Prostate gland (tissue), 2 donors: ENCODE measurements around the gene FALEC. TPM values are rescaled to one million over a fixed set of nuclear protein-coding genes. Genes with fewer than 3 reads are reported as not detected.
A peak's percentile ranks its signal among the peaks of the same experiment; 100 is the strongest.

Experiments
- DNase-seq: peaks from one replicate; pipeline ENCODE4 v3.0.0-alpha.2; 2019; ENCODE audit warnings: low spot score
- H3K27ac ChIP-seq, 2 donors: fragments of 200-600 bp; sonication (generic); 2 replicates each; pipeline ENCODE4 v1.5.1; 2017 to 2019
- H3K27me3 ChIP-seq: fragments of 200-600 bp; sonication (generic); replicated peaks from 2 replicates; pipeline ENCODE4 v1.5.1; 2019; ENCODE audit not compliant: insufficient read depth
- H3K36me3 ChIP-seq, 2 donors: fragments of 200-600 bp; sonication (generic); 1 replicate in 1 of 2; 2 replicates in 1 of 2; pipeline versions ENCODE4 v1.5.1 to v1.8.1; 2017 to 2019
- H3K4me1 ChIP-seq: fragments of 200-600 bp; sonication (generic); replicated peaks from 2 replicates; pipeline ENCODE4 v1.5.1; 2019
- H3K4me3 ChIP-seq, 2 donors: fragments of 200-600 bp; sonication (generic); 2 replicates each; pipeline ENCODE4 v1.5.1; 2017 to 2019
- H3K9me3 ChIP-seq: fragments of 200-600 bp; sonication (generic); 2 replicates; pipeline ENCODE4 v1.5.1; 2017
- CTCF ChIP-seq, 4 experiments: fragments of 200-600 bp in 2 of 4; fragments of 450-650 bp in 2 of 4; sonication (generic) in 2 of 4; IDR thresholded peaks; 1 replicate in 3 of 4; 2 replicates in 1 of 4; pipeline ENCODE4 v1.5.1; 2016 to 2019; ENCODE audit warnings: antibody characterized with exemption in 4 of 4, mild to moderate bottlenecking in 2 of 4, moderate library complexity in 2 of 4
- POLR2A ChIP-seq: fragments of 450-650 bp; IDR thresholded peaks from one replicate; pipeline ENCODE4 v1.6.1; 2016; ENCODE audit warnings: antibody characterized with exemption, mild to moderate bottlenecking
- POLR2AphosphoS5 ChIP-seq: sonication (generic); formaldehyde crosslinking; IDR thresholded peaks from one replicate; pipeline ENCODE4 v1.6.1; 2017; ENCODE audit warnings: antibody characterized with exemption
- WGBS: methylation state at CpG from one replicate; pipeline ENCODE4 v1.1.5; 2018; 5-methylcytosine and 5-hydroxymethylcytosine counted together
- intact Hi-C: fragments of 100-400 bp; cut with DNase I; formaldehyde crosslinking; loops from one replicate; pipeline ENCODE4 v1.14.2; 2022
- total RNA-seq, 2 donors: library from RNA; depleted of rRNA; stranded (reverse); fragments of >200 nt; gene quantifications; one replicate each; pipeline ENCODE4 v1.1.0, GENCODE V29; 2016

Gene FALEC
- total RNA-seq, 2 donors from 2014 or later: not detected

- DNase-seq: no peak
- Histone ChIP-seq H3K4me3 (no peak within 1 kb of the TSS), H3K27me3 (no peaks in the 10 kb centered on the region), H3K4me1 (no peaks in the 10 kb centered on the region), H3K27ac (peak within 1 kb of the TSS; percentile 19 to 49), H3K36me3 (peaks cover 4 to 9% of the 10 kb centered on the region in 2 donors), H3K9me3 (no peaks in the 10 kb centered on the region)
- intact Hi-C loops: no loop called here
- no peak for TF ChIP-seq POLR2A
- TF ChIP-seq POLR2AphosphoS5: peak; percentile 23
- 50% methylated on average over 7 of the region's 7 CpGs for WGBS
These were observed 7.4 kb upstream of the FALEC start, which contains the start of gene ECM1 for GRCh38 chr1:150507912-150508864. Gene ECM1, plus strand, starts transcription at chr1:150508109. Its CDS starts 101 bp downstream, at chr1:150508210.

GRCh38 chr1:150508982-150509381, 6.6 kb upstream of the FALEC start:
- H3K9me3 ChIP-seq: no peaks in the 10 kb centered on the region
- WGBS: 71% methylated on average over 4 of the region's 4 CpGs
- intact Hi-C loops: no loop called here
- no peaks in the 10 kb centered on the region for H3K27me3 ChIP-seq
- no peaks in the 10 kb centered on the region for H3K4me1 ChIP-seq
- H3K36me3 ChIP-seq: peaks cover 4 to 9% of the 10 kb centered on the region in 2 donors
- no peak for TF ChIP-seq POLR2AphosphoS5
- no peak for TF ChIP-seq POLR2A
- DNase-seq: no peak
- no peak overlapping the region for H3K27ac ChIP-seq
- no peak overlapping the region for H3K4me3 ChIP-seq

GRCh38 chr1:150511551-150511950, 4.0 kb upstream of the FALEC start:
- Histone ChIP-seq H3K27ac (no peak overlapping the region), H3K4me3 (no peak overlapping the region), H3K36me3 (peaks cover 0 to 4% of the 10 kb centered on the region in 2 donors), H3K9me3 (no peaks in the 10 kb centered on the region), H3K4me1 (no peaks in the 10 kb centered on the region), H3K27me3 (no peaks in the 10 kb centered on the region)
- intact Hi-C loops: no loop called here
- no peak for DNase-seq
- 71% methylated on average over 12 of the region's 12 CpGs for whole genome bisulfite sequencing
- TF ChIP-seq CTCF (IDR thresholded peaks at IDR 0.05) (no peak), POLR2A (no peak), POLR2AphosphoS5 (no peak)

- no peak for TF ChIP-seq POLR2A
- TF ChIP-seq POLR2AphosphoS5: no peak
- TF ChIP-seq CTCF (IDR thresholded peaks at IDR 0.05): no peak
- H3K9me3 ChIP-seq: no peaks in the 10 kb centered on the region
- WGBS: 87% methylated on average over 17 of the region's 17 CpGs
- H3K4me1 ChIP-seq: no peaks in the 10 kb centered on the region
- H3K27ac ChIP-seq: no peak overlapping the region
- no peaks in the 10 kb centered on the region for H3K27me3 ChIP-seq
- intact Hi-C loops: no loop called here
- H3K4me3 ChIP-seq: no peak overlapping the region
- DNase-seq: no peak
- H3K36me3 ChIP-seq: no peaks in the 10 kb centered on the region
These were observed 3.4 kb upstream of the FALEC start for GRCh38 chr1:150511985-150512660.

GRCh38 chr1:150512846-150513245, 2.7 kb upstream of the FALEC start:
- H3K9me3 ChIP-seq: no peaks in the 10 kb centered on the region
- no peaks in the 10 kb centered on the region for H3K36me3 ChIP-seq
- no peak for TF ChIP-seq CTCF (IDR thresholded peaks at IDR 0.05)
- TF ChIP-seq POLR2A: no peak
- no peak for TF ChIP-seq POLR2AphosphoS5
- H3K4me1 ChIP-seq: no peaks in the 10 kb centered on the region
- intact Hi-C loops: no loop called here
- DNase-seq: no peak
- H3K4me3 ChIP-seq: no peak overlapping the region
- H3K27me3 ChIP-seq: no peaks in the 10 kb centered on the region
- H3K27ac ChIP-seq: no peak overlapping the region
- whole genome bisulfite sequencing: 81% methylated on average over 2 of the region's 2 CpGs
